Measurements from ENCODE around the gene PPP1R15B.

PPP1R15B gene

DNA sequence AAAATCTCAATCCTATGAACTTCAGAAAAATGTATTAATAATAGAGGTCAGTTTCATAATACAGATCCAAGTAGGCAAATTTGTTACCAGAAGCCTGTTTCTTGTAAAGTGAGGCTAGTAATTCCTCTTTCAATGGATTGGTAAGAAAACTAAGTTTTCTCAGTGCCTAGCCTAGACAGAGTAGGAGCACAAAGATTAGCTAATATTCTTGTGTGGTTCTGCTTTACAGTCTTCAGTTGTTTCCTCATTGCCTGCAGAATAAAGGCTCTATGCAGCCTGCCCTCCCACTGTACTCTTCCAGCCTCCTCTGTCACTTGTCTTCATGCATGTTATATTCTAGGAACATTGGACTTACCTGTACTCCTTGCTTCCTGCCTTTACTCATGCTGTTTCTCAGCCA is 2.4 kb upstream of the PPP1R15B start:
- no peak for DNase-seq (ENCODE audit: low read depth)
- H3K4me3 ChIP-seq (ENCODE audit: low read length), result no peak overlapping the region
- TF ChIP-seq, protein P1, sequence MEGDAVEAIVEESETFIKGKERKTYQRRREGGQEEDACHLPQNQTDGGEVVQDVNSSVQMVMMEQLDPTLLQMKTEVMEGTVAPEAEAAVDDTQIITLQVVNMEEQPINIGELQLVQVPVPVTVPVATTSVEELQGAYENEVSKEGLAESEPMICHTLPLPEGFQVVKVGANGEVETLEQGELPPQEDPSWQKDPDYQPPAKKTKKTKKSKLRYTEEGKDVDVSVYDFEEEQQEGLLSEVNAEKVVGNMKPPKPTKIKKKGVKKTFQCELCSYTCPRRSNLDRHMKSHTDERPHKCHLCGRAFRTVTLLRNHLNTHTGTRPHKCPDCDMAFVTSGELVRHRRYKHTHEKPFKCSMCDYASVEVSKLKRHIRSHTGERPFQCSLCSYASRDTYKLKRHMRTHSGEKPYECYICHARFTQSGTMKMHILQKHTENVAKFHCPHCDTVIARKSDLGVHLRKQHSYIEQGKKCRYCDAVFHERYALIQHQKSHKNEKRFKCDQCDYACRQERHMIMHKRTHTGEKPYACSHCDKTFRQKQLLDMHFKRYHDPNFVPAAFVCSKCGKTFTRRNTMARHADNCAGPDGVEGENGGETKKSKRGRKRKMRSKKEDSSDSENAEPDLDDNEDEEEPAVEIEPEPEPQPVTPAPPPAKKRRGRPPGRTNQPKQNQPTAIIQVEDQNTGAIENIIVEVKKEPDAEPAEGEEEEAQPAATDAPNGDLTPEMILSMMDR (conservative IDR thresholded peaks at IDR 0.05; ENCODE audit: low read length), result no peak

DNA sequence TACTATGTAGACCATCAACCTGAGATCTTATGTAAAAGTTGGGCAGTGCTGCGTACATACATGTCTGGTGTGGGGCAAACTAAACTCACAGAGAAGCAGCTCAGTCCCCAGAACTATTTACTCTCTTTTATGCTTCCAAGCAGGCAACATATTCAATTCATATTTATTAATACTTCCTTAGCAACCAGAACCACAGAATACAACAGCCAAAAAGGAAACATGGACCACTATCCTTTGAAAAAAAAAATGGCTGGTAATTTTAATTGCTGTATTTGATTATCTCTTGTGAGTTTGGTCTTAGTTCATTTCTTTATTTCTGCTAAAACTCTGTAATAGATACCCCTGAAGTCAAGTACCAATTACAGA is 1.5 kb upstream of the PPP1R15B start:
- H3K4me3 ChIP-seq (ENCODE audit: low read length), result no peak overlapping the region
- TF ChIP-seq, protein P1 (conservative IDR thresholded peaks at IDR 0.05; ENCODE audit: low read length), result no peak
- DNase-seq (ENCODE audit: low read depth), result no peak

DNA sequence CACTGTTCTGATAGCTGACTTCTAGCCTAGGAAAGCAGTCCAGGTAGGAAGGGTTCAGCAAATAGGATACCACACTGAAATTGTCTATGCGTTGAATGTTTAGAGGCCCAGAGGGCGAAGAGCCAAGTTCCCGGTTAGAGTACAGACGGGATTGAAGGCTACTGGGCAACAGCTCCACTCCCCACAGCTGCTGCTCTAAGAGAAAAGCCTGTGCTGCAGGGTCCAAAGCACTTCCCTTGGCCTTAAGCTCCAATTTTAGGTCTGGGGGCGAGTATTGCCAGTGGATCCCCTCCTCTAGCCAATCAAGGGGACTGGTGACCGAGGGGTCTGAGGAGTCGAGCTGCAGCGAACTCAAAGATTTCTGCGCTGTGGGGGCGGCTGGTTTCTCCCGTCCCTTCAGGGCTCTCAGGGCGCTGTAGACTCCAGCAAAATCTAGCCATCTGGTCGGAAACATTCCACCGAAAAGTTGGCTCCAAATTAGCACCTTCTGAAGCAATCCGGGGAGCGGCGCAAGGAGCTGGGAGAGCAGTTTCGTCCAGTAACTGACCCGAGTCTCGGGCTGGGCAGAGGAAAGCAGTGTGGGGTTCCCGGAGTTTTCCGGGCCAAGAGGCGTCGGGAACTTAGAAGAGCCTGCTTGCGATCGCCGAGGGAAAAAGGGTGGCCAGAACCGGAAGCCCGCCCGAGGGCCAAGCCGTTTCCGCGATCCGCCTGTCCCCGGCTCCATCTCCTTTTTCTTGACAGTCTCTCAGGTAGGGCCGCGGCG is 748 bp downstream of the PPP1R15B start:
- TF ChIP-seq, protein P1 (conservative IDR thresholded peaks at IDR 0.05; ENCODE audit: low read length), result no peak
- peak overlapping the region; percentile 100 for H3K4me3 ChIP-seq (ENCODE audit: low read length)
- peak; percentile 62 for DNase-seq (ENCODE audit: low read depth)

DNA sequence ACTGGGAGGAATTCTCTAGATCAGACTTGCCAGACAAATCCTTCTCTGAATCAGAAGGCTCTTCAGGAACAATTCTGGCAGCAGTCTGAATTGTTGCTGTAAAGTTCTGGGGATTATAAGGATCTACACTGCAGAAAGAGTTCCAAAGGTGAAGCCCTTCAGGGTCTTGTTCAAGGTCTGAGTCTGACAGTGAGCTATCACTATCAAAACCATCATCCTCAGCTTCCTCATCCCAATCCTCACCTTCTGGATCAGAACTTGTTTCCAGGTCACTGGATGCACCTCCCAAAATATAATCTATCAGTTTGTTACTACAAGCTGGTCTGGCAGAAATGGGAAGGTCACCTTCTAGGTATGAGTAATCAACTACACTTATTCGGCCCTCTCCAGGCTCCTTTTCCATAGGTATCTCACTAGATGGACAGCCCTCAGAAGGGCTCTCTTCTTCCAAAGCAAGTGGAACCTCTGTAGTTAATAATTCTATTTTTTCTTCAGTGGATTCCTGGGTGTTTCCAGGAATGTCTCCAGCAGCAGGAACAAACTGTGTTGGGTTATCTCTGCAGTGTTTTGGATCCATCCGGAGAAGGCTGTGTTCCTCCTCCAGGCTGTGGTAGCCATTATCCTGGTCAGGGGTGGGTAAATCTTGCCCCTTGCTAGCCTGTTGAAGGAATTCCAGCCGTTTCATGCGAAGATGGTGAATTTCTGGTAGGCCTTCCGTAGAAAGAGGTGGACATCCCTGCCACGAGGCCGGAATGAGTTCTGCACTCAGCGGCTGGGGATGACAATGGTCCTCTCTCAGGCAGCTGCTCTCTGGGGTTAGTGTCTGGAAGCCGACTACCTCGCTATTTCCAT is 1.6 kb downstream of the PPP1R15B start:
- no peak for DNase-seq (ENCODE audit: low read depth)
- TF ChIP-seq, protein P1 (conservative IDR thresholded peaks at IDR 0.05; ENCODE audit: low read length), result no peak; the same call in none of the 2 replicates
- peak overlapping the region; percentile 100 for H3K4me3 ChIP-seq (ENCODE audit: low read length)

DNA sequence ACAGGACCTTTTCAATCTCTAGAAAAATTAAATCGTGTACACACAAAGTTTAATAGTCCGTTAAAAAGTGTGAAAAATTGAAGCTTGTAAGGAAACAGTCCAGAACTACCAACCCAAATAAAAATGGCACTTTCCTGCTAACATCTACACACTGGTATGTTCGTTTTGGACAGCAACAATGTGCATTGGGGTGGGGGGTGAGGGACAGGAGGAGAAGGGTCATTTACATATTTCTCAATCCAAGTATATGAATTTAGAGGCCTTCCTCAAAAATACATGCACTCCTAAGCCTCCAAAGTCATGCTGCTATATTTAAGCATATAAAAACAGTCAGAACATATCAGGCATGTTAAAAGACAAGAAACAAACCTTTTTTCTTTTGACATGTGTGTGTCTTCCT is 2.5 kb downstream of the PPP1R15B start:
- H3K4me3 ChIP-seq (ENCODE audit: low read length), result peak overlapping the region; percentile 100
- TF ChIP-seq, protein P1 (conservative IDR thresholded peaks at IDR 0.05; ENCODE audit: low read length), result no peak
- DNase-seq (ENCODE audit: low read depth), result peak; percentile 13

DNA sequence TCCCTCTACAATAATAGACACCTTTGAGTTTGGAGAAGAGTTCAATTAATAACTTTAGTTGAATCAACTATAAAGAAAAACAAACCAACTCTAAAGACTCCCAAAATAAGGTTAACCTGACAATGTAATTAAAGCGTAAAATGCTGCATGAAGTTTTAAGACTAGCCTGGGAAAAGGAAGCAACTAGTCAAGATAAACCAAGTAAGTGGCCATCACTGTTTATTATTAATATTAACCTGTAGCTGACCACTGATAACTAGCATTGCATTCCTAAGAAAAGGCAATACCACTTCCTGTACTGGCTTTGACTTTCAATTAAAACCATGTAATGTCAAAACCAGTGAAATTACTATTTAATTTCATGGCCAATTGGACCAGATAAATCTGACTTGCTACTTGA is 3.0 kb downstream of the PPP1R15B start:
- H3K4me3 ChIP-seq (ENCODE audit: low read length), result peak overlapping the region; percentile 100
- no peak for DNase-seq (ENCODE audit: low read depth)
- TF ChIP-seq, protein P1 (conservative IDR thresholded peaks at IDR 0.05; ENCODE audit: low read length), result no peak
